ENCODE data around the gene METTL16.

- no peak for TF ChIP-seq POLR2A (IDR thresholded peaks at IDR 0.05)
- TF ChIP-seq CTCF (IDR thresholded peaks at IDR 0.05), result no peak
- TF ChIP-seq POLR2AphosphoS5 (IDR thresholded peaks at IDR 0.05), result no peak
Measured at GRCh38 chr17:2394775-2395201, 116.9 kb downstream of the METTL16 start.
